Liver (tissue), 9 donors: Measurements from ENCODE around the gene PRR15L. TPM values are rescaled to one million over a fixed set of nuclear protein-coding genes. Genes with fewer than 3 reads are reported as not detected.

Experiments used
- DNase-seq: peaks from one replicate; pipeline ENCODE4 v3.0.0-alpha.2; 2017; ENCODE audit warnings: low spot score
- H3K27ac ChIP-seq, 2 donors: one replicate each; pipeline ENCODE4 v1.7.0; 2013; ENCODE audit warnings: inconsistent platforms in 2 of 2, low read length in 2 of 2, control low read depth in 1 of 2, low read depth in 1 of 2, mild to moderate bottlenecking in 1 of 2
- H3K27me3 ChIP-seq, 4 donors: one replicate each; pipeline versions ENCODE4 v1.6.1 to v1.7.0; 2013; ENCODE audit warnings: low read length in 3 of 4, inconsistent platforms in 1 of 4, mild to moderate bottlenecking in 1 of 4, moderate library complexity in 1 of 4; ENCODE audit not compliant: control insufficient read depth in 4 of 4, insufficient read depth in 4 of 4
- H3K36me3 ChIP-seq, 4 donors: one replicate each; pipeline versions ENCODE4 v1.6.1 to v1.7.0; 2013; ENCODE audit warnings: low read length in 3 of 4, mild to moderate bottlenecking in 3 of 4, low read depth in 1 of 4, moderate library complexity in 1 of 4; ENCODE audit not compliant: control insufficient read depth in 4 of 4, insufficient read depth in 3 of 4
- H3K4me1 ChIP-seq, 4 donors: one replicate each; pipeline versions ENCODE4 v1.6.1 to v1.7.0; 2013; ENCODE audit warnings: low read length in 3 of 4, mild to moderate bottlenecking in 3 of 4, moderate library complexity in 1 of 4; ENCODE audit not compliant: control insufficient read depth in 4 of 4, insufficient read depth in 4 of 4
- H3K4me3 ChIP-seq, 3 donors: one replicate each; pipeline versions ENCODE4 v1.6.1 to v1.7.0; 2013; ENCODE audit warnings: low read length in 3 of 3, control low read depth in 1 of 3, low read depth in 1 of 3, mild to moderate bottlenecking in 1 of 3
- H3K9ac ChIP-seq, 2 donors: one replicate each; pipeline ENCODE4 v1.7.0; 2013; ENCODE audit warnings: low read length in 2 of 2, mild to moderate bottlenecking in 2 of 2, moderate library complexity in 2 of 2, control low read depth in 1 of 2, low read depth in 1 of 2
- H3K9me3 ChIP-seq, 4 donors: one replicate each; pipeline versions ENCODE4 v1.6.1 to v1.7.0; 2013; ENCODE audit warnings: low read length in 3 of 4; ENCODE audit not compliant: control insufficient read depth in 4 of 4
- EGR1 ChIP-seq, 2 donors: IDR thresholded peaks; 2 replicates each; pipeline ENCODE4 v1.6.1; 2016 to 2018; ENCODE audit warnings: antibody characterized with exemption in 2 of 2, low read depth in 2 of 2
- FOXA1 ChIP-seq: IDR thresholded peaks from 2 replicates; pipeline ENCODE4 v1.6.1; 2016; ENCODE audit warnings: antibody characterized with exemption
- FOXA2 ChIP-seq: IDR thresholded peaks from 2 replicates; pipeline ENCODE4 v1.6.1; 2016; ENCODE audit warnings: antibody characterized with exemption
- GABPA ChIP-seq, 2 donors: IDR thresholded peaks in 1 of 2; conservative IDR thresholded peaks in 1 of 2; 2 replicates each; pipeline ENCODE4 v1.6.1; 2016; ENCODE audit warnings: antibody characterized with exemption in 2 of 2, mild to moderate bottlenecking in 1 of 2, moderate library complexity in 1 of 2
- HNF4G ChIP-seq: IDR thresholded peaks from 2 replicates; pipeline ENCODE4 v1.6.1; 2016; ENCODE audit warnings: antibody characterized with exemption
- JUND ChIP-seq, 2 donors: IDR thresholded peaks; 2 replicates each; pipeline ENCODE4 v1.6.1; 2016; ENCODE audit warnings: antibody characterized with exemption in 2 of 2
- NR2F2 ChIP-seq: IDR thresholded peaks from 2 replicates; pipeline ENCODE4 v1.6.1; 2016; ENCODE audit warnings: antibody characterized with exemption
- RXRA ChIP-seq, 2 donors: IDR thresholded peaks; 2 replicates each; pipeline ENCODE4 v1.6.1; 2017 to 2018; ENCODE audit warnings: antibody characterized with exemption in 2 of 2, mild to moderate bottlenecking in 1 of 2
- SP1 ChIP-seq: IDR thresholded peaks from 2 replicates; pipeline ENCODE4 v1.6.1; 2018; ENCODE audit warnings: antibody characterized with exemption, mild to moderate bottlenecking
- TAF1 ChIP-seq: conservative IDR thresholded peaks from 2 replicates; pipeline ENCODE4 v1.6.1; 2016; ENCODE audit warnings: antibody characterized with exemption, mild to moderate bottlenecking
- YY1 ChIP-seq: IDR thresholded peaks from 2 replicates; pipeline ENCODE4 v1.6.1; 2016; ENCODE audit warnings: antibody characterized with exemption, mild to moderate bottlenecking
- WGBS: extraction: QIAGEN DNeasy Blood & Tissue Kit; methylation state at CpG from one replicate; pipeline ENCODE4 v1.1.7; 2013; 5-methylcytosine and 5-hydroxymethylcytosine counted together
- polyA plus RNA-seq, 2 donors: library from polyadenylated mRNA; stranded (reverse) in 1 of 2; unstranded in 1 of 2; fragments of 200-250 nt in 1 of 2; fragments of >200 nt in 1 of 2; fragmentation: Nextera tagmentation in 1 of 2; extraction: Ambion mirVana in 1 of 2; gene quantifications; one replicate each; pipeline versions ENCODE4 v1.2.1 to v1.2.3, GENCODE V29; 2013 to 2015
- total RNA-seq, 2 donors: library from RNA; depleted of rRNA; stranded (reverse); fragments of >200 nt; gene quantifications; one replicate each; pipeline ENCODE4 v1.2.3, GENCODE V29; 2014
- TF ChIP-seq, protein P1 (sequence below): fragments of 150-350 bp; IDR thresholded peaks from 2 replicates; pipeline ENCODE4 v1.5.1; 2017; ENCODE audit warnings: improper control_type of control experiment, low read depth, low read length; ENCODE audit not compliant: missing input control
- TF ChIP-seq, protein P2 (sequence below): IDR thresholded peaks from 2 replicates; pipeline ENCODE4 v1.6.1; 2016; ENCODE audit warnings: antibody characterized with exemption
- TF ChIP-seq, protein P3 (sequence below): IDR thresholded peaks from 2 replicates; pipeline ENCODE4 v1.6.1; 2016; ENCODE audit warnings: antibody characterized with exemption, mild to moderate bottlenecking
- TF ChIP-seq, protein P4 (sequence below): IDR thresholded peaks from 2 replicates; pipeline ENCODE4 v1.6.1; 2016; ENCODE audit warnings: antibody characterized with exemption
- TF ChIP-seq, protein P5 (sequence below): IDR thresholded peaks from 2 replicates; pipeline ENCODE4 v1.6.1; 2016; ENCODE audit warnings: antibody characterized with exemption
- donor health status: healthy.
- donor health status: healthy.
- donor health status: healthy.
- donor health status: healthy.
- donor health status: healthy.

Gene PRR15L
- total and polyA plus RNA-seq, 4 donors: 0.83 to 11.0 (median 1.9) TPM

DNA sequence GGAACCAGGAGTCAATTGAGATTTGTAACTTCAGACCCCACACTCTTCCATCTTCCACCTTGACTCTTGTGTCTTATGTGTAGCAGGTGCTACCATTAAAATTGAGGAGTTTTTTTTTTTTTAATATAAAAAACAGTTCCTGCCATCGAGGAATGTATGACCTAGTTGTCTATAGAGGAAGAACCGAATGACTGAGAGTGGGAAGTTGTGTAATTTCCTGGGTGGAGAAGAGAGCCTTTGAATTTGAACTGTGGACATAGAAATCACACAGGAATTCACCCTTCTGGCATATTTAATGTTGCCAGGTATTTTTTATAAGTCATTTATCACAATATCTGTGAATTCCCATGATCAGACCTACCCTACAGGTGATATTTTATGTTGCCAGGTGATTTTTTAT, 39.7 kb downstream of the PRR15L start (continued):
- TF ChIP-seq FOXA2 (no peak), TAF1 (no peak), NR2F2 (no peak), YY1 (no peak), JUND (IDR thresholded peaks at IDR 0.05) (no peak), RXRA (IDR thresholded peaks at IDR 0.05) (no peak)

DNA sequence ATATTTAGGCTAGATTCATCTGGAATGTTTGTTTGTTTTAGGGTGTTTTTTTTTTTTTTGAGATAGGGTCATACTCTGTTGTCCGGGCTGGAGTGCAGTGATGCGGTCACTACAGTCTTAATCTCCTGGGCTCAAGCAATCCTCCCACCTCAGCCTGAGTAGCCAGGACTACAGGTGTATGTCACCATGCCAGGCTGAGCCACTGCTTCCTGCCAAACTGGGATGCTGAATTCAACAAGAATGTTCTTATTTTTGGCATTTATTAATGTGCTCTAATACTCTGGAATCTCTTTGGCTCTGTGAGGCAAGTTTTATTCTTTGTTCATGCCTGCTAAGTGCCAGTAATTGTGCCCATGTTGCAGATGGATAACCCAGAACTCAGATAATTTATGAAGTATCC, 40.1 kb downstream of the PRR15L start:
- Histone ChIP-seq H3K4me3 (no peak overlapping the region), H3K4me1 (peaks cover 0 to 3% (median 0%) of the 10 kb centered on the region in 4 donors), H3K27me3 (no peaks in the 10 kb centered on the region), H3K36me3 (peaks cover 5 to 7% (median 6%) of the 10 kb centered on the region in 4 donors), H3K9me3 (no peaks in the 10 kb centered on the region), H3K9ac (no peak overlapping the region), H3K27ac (no peak overlapping the region)
- TF ChIP-seq HNF4G (no peak), GABPA (IDR thresholded peaks at IDR 0.05 in 1 of 2, conservative IDR thresholded peaks at IDR 0.05 in 1 of 2) (no peak), RXRA (IDR thresholded peaks at IDR 0.05) (no peak), SP1 (no peak), EGR1 (IDR thresholded peaks at IDR 0.05; ENCODE audit: low read depth in 2 of 2) (no peak), NR2F2 (no peak), TAF1 (no peak), JUND (IDR thresholded peaks at IDR 0.05) (no peak), FOXA1 (no peak), FOXA2 (no peak), YY1 (no peak)
- TF ChIP-seq, protein P1, sequence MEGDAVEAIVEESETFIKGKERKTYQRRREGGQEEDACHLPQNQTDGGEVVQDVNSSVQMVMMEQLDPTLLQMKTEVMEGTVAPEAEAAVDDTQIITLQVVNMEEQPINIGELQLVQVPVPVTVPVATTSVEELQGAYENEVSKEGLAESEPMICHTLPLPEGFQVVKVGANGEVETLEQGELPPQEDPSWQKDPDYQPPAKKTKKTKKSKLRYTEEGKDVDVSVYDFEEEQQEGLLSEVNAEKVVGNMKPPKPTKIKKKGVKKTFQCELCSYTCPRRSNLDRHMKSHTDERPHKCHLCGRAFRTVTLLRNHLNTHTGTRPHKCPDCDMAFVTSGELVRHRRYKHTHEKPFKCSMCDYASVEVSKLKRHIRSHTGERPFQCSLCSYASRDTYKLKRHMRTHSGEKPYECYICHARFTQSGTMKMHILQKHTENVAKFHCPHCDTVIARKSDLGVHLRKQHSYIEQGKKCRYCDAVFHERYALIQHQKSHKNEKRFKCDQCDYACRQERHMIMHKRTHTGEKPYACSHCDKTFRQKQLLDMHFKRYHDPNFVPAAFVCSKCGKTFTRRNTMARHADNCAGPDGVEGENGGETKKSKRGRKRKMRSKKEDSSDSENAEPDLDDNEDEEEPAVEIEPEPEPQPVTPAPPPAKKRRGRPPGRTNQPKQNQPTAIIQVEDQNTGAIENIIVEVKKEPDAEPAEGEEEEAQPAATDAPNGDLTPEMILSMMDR: no peak
- TF ChIP-seq, protein P2, sequence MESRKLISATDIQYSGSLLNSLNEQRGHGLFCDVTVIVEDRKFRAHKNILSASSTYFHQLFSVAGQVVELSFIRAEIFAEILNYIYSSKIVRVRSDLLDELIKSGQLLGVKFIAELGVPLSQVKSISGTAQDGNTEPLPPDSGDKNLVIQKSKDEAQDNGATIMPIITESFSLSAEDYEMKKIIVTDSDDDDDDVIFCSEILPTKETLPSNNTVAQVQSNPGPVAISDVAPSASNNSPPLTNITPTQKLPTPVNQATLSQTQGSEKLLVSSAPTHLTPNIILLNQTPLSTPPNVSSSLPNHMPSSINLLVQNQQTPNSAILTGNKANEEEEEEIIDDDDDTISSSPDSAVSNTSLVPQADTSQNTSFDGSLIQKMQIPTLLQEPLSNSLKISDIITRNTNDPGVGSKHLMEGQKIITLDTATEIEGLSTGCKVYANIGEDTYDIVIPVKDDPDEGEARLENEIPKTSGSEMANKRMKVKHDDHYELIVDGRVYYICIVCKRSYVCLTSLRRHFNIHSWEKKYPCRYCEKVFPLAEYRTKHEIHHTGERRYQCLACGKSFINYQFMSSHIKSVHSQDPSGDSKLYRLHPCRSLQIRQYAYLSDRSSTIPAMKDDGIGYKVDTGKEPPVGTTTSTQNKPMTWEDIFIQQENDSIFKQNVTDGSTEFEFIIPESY: no peak
- TF ChIP-seq, protein P3, sequence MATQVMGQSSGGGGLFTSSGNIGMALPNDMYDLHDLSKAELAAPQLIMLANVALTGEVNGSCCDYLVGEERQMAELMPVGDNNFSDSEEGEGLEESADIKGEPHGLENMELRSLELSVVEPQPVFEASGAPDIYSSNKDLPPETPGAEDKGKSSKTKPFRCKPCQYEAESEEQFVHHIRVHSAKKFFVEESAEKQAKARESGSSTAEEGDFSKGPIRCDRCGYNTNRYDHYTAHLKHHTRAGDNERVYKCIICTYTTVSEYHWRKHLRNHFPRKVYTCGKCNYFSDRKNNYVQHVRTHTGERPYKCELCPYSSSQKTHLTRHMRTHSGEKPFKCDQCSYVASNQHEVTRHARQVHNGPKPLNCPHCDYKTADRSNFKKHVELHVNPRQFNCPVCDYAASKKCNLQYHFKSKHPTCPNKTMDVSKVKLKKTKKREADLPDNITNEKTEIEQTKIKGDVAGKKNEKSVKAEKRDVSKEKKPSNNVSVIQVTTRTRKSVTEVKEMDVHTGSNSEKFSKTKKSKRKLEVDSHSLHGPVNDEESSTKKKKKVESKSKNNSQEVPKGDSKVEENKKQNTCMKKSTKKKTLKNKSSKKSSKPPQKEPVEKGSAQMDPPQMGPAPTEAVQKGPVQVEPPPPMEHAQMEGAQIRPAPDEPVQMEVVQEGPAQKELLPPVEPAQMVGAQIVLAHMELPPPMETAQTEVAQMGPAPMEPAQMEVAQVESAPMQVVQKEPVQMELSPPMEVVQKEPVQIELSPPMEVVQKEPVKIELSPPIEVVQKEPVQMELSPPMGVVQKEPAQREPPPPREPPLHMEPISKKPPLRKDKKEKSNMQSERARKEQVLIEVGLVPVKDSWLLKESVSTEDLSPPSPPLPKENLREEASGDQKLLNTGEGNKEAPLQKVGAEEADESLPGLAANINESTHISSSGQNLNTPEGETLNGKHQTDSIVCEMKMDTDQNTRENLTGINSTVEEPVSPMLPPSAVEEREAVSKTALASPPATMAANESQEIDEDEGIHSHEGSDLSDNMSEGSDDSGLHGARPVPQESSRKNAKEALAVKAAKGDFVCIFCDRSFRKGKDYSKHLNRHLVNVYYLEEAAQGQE: no peak
- TF ChIP-seq, protein P4, sequence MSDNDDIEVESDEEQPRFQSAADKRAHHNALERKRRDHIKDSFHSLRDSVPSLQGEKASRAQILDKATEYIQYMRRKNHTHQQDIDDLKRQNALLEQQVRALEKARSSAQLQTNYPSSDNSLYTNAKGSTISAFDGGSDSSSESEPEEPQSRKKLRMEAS: no peak
- TF ChIP-seq, protein P5, sequence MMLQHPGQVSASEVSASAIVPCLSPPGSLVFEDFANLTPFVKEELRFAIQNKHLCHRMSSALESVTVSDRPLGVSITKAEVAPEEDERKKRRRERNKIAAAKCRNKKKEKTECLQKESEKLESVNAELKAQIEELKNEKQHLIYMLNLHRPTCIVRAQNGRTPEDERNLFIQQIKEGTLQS: no peak
- WGBS: 86% methylated on average over 2 of the region's 2 CpGs
- DNase-seq: no peak
